HepG2 (cell line): ENCODE data around the gene GGA1. TPM values are rescaled to one million over a fixed set of nuclear protein-coding genes. Genes with fewer than 3 reads are reported as not detected.

Source experiments
- ASH2L ChIP-seq: fragments of 300-600, 200-600 bp; sonication (generic); IDR thresholded peaks from 2 replicates; pipeline ENCODE4 v1.7.0; 2017; ENCODE audit warnings: low read depth, mild to moderate bottlenecking, moderate library complexity, mixed read lengths, low read length; ENCODE audit not compliant: insufficient read length
- DRAP1 ChIP-seq: IDR thresholded peaks from 2 replicates; pipeline ENCODE4 v1.6.1; 2016; ENCODE audit warnings: missing genetic modification reagents, missing compliant biosample characterization
- ONECUT2 ChIP-seq: sonication (generic); formaldehyde crosslinking; IDR thresholded peaks from 2 replicates; pipeline ENCODE4 v1.4.0; 2020; ENCODE audit warnings: missing genetic modification reagents
- ZFP82 ChIP-seq: sonication (generic); formaldehyde crosslinking; IDR thresholded peaks from 2 replicates; pipeline ENCODE4 v1.5.1; 2020; ENCODE audit warnings: mild to moderate bottlenecking, missing genetic modification reagents, borderline replicate concordance
- ZNF501 ChIP-seq: sonication (generic); formaldehyde crosslinking; IDR thresholded peaks from 2 replicates; pipeline ENCODE4 v1.5.1; 2020; ENCODE audit warnings: mild to moderate bottlenecking, moderate library complexity, missing genetic modification reagents
- ZSCAN21 ChIP-seq: sonication (generic); formaldehyde crosslinking; IDR thresholded peaks from 2 replicates; pipeline ENCODE4 v1.8.0; 2022; ENCODE audit warnings: mild to moderate bottlenecking, missing genetic modification reagents, moderate library complexity, borderline replicate concordance
- polyA plus RNA-seq, 8 experiments: library from polyadenylated mRNA; depleted of rRNA in 3 of 8; stranded (reverse) in 7 of 8; unstranded in 1 of 8; fragments of >200 nt; fragmentation: Illumina TruSeq in 4 of 8; extraction: Trizol in 4 of 8; gene quantifications; 2 replicates each; pipeline versions ENCODE4 v1.2.1 to v1.2.3, GENCODE V29; 2011 to 2016; ENCODE audit warnings: low read depth in 4 of 8, missing spikeins in 1 of 8, mixed read lengths in 1 of 8; ENCODE audit not compliant: insufficient read depth in 1 of 8
- total RNA-seq, 5 experiments: library from RNA; depleted of rRNA; stranded (reverse); fragments of >200 nt; fragmentation: Illumina TruSeq; extraction: Trizol; gene quantifications; 2 replicates each; pipeline ENCODE4 v1.2.3, GENCODE V29; 2016; ENCODE audit warnings: low read depth in 1 of 5
- TF ChIP-seq, protein P1 (sequence below): sonication (generic); formaldehyde crosslinking; IDR thresholded peaks from 2 replicates; pipeline ENCODE4 v1.9.0; 2021; ENCODE audit warnings: missing genetic modification reagents, borderline replicate concordance
- TF ChIP-seq, protein P2 (sequence below): IDR thresholded peaks from 2 replicates; pipeline ENCODE4 v1.6.1; 2016; ENCODE audit warnings: missing compliant biosample characterization, missing genetic modification reagents, borderline replicate concordance

The GGA1 gene
- total and polyA plus RNA-seq, 2 of the 13 experiments (the other 11 are each of a cell fraction or from before 2014, with no cell fraction given) = 29.1 to 87.2 TPM

- TF ChIP-seq, protein P1, sequence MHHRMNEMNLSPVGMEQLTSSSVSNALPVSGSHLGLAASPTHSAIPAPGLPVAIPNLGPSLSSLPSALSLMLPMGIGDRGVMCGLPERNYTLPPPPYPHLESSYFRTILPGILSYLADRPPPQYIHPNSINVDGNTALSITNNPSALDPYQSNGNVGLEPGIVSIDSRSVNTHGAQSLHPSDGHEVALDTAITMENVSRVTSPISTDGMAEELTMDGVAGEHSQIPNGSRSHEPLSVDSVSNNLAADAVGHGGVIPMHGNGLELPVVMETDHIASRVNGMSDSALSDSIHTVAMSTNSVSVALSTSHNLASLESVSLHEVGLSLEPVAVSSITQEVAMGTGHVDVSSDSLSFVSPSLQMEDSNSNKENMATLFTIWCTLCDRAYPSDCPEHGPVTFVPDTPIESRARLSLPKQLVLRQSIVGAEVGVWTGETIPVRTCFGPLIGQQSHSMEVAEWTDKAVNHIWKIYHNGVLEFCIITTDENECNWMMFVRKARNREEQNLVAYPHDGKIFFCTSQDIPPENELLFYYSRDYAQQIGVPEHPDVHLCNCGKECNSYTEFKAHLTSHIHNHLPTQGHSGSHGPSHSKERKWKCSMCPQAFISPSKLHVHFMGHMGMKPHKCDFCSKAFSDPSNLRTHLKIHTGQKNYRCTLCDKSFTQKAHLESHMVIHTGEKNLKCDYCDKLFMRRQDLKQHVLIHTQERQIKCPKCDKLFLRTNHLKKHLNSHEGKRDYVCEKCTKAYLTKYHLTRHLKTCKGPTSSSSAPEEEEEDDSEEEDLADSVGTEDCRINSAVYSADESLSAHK (CRISPR knock-in tag) = no peak
- no peak for TF ChIP-seq ZFP82 (CRISPR knock-in tag)
- TF ChIP-seq, protein P2, sequence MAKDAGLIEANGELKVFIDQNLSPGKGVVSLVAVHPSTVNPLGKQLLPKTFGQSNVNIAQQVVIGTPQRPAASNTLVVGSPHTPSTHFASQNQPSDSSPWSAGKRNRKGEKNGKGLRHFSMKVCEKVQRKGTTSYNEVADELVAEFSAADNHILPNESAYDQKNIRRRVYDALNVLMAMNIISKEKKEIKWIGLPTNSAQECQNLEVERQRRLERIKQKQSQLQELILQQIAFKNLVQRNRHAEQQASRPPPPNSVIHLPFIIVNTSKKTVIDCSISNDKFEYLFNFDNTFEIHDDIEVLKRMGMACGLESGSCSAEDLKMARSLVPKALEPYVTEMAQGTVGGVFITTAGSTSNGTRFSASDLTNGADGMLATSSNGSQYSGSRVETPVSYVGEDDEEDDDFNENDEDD = peak; percentile 74; the same call in 1 of the 2 replicates
- TF ChIP-seq ONECUT2 = 0 out of 2 replicates have a peak, but pooled peaks have one; percentile 41
- TF ChIP-seq ASH2L = peak; percentile 37
- peak; percentile 86 for TF ChIP-seq ZNF501 (CRISPR knock-in tag)
- TF ChIP-seq DRAP1 (CRISPR knock-in tag) = peak; percentile 94
- peak; percentile 70; the same call in 1 of the 2 replicates for TF ChIP-seq ZSCAN21 (CRISPR knock-in tag)
Measured at GRCh38 chr22:37569009-37569920, 39.4 kb upstream of the GGA1 start (continued).
